Measurements from ENCODE around the gene COPRS. TPM values are rescaled to one million over a fixed set of nuclear protein-coding genes. Genes with fewer than 3 reads are reported as not detected.

The COPRS gene
- total and polyA plus RNA-seq, 4 donors = 56.9 to 122 (median 85.1) TPM

- no peak overlapping the region for H3K27ac ChIP-seq (ENCODE audit: low read depth in 1 of 2, low read length in 2 of 2)
- H3K4me1 ChIP-seq (ENCODE audit: control insufficient read depth in 1 of 2, insufficient read depth in 2 of 2, low read length in 2 of 2) = peaks cover 0 to 2% of the 10 kb centered on the region in 2 donors
- no peak for DNase-seq
- H3K36me3 ChIP-seq (ENCODE audit: control insufficient read depth in 1 of 2, insufficient read depth in 2 of 2, low read length in 1 of 2) = no peaks in the 10 kb centered on the region
- H3K27me3 ChIP-seq (ENCODE audit: control insufficient read depth in 1 of 2, insufficient read depth in 2 of 2, low read length in 1 of 2) = no peaks in the 10 kb centered on the region
- WGBS, 2 donors = 87 to 93% methylated on average over 4 of the region's 4 CpGs
- H3K4me3 ChIP-seq (ENCODE audit: low read length in 2 of 2) = no peak overlapping the region
- intact Hi-C loops (cut with DNase I) = no loop called here
- no peak for ATAC-seq (ENCODE audit: low FRiP score)
- H3K9me3 ChIP-seq (ENCODE audit: control insufficient read depth, low read length) = no peaks in the 10 kb centered on the region
Observed at GRCh38 chr17:31808521-31809050, 50.5 kb downstream of the COPRS start.

GRCh38 chr17:31807846-31808245, 51.2 kb downstream of the COPRS start:
- no peak for ATAC-seq (ENCODE audit: low FRiP score)
- DNase-seq = no peak

GRCh38 chr17:31806921-31807320, 52.1 kb downstream of the COPRS start:
- intact Hi-C loops (cut with DNase I) = no loop called here
- Histone ChIP-seq H3K4me1 (ENCODE audit: control insufficient read depth in 1 of 2, insufficient read depth in 2 of 2, low read length in 2 of 2) (peaks cover 0 to 2% of the 10 kb centered on the region in 2 donors), H3K4me3 (ENCODE audit: low read length in 2 of 2) (no peak overlapping the region), H3K27ac (ENCODE audit: low read depth in 1 of 2, low read length in 2 of 2) (no peak overlapping the region), H3K27me3 (ENCODE audit: control insufficient read depth in 1 of 2, insufficient read depth in 2 of 2, low read length in 1 of 2) (no peaks in the 10 kb centered on the region), H3K9me3 (ENCODE audit: control insufficient read depth, low read length) (no peaks in the 10 kb centered on the region), H3K36me3 (ENCODE audit: control insufficient read depth in 1 of 2, insufficient read depth in 2 of 2, low read length in 1 of 2) (no peaks in the 10 kb centered on the region)
- 89 to 92% methylated on average over 4 of the region's 4 CpGs for WGBS, 2 donors
- DNase-seq (no peak), ATAC-seq (ENCODE audit: low FRiP score) (no peak)

More at GRCh38 chr17:31807846-31808245, 51.2 kb downstream of the COPRS start:
- Histone ChIP-seq H3K36me3 (ENCODE audit: control insufficient read depth in 1 of 2, insufficient read depth in 2 of 2, low read length in 1 of 2) (no peaks in the 10 kb centered on the region), H3K27me3 (ENCODE audit: control insufficient read depth in 1 of 2, insufficient read depth in 2 of 2, low read length in 1 of 2) (no peaks in the 10 kb centered on the region), H3K4me1 (ENCODE audit: control insufficient read depth in 1 of 2, insufficient read depth in 2 of 2, low read length in 2 of 2) (peaks cover 0 to 2% of the 10 kb centered on the region in 2 donors), H3K9me3 (ENCODE audit: control insufficient read depth, low read length) (no peaks in the 10 kb centered on the region), H3K27ac (ENCODE audit: low read depth in 1 of 2, low read length in 2 of 2) (no peak overlapping the region), H3K4me3 (ENCODE audit: low read length in 2 of 2) (no peak overlapping the region)
- intact Hi-C loops (cut with DNase I) = no loop called here

GRCh38 chr17:31803494-31804213, 55.4 kb downstream of the COPRS start:
- DNase-seq = no peak
- Histone ChIP-seq H3K27ac (ENCODE audit: low read depth in 1 of 2, low read length in 2 of 2) (no peak overlapping the region), H3K36me3 (ENCODE audit: control insufficient read depth in 1 of 2, insufficient read depth in 2 of 2, low read length in 1 of 2) (no peaks in the 10 kb centered on the region), H3K4me1 (ENCODE audit: control insufficient read depth in 1 of 2, insufficient read depth in 2 of 2, low read length in 2 of 2) (no peaks in the 10 kb centered on the region), H3K4me3 (ENCODE audit: low read length in 2 of 2) (no peak overlapping the region), H3K9me3 (ENCODE audit: control insufficient read depth, low read length) (no peaks in the 10 kb centered on the region), H3K27me3 (ENCODE audit: control insufficient read depth in 1 of 2, insufficient read depth in 2 of 2, low read length in 1 of 2) (no peaks in the 10 kb centered on the region)
- intact Hi-C loops (cut with DNase I) = no loop called here
- 76% methylated on average over 11 of the region's 11 CpGs for WGBS, 2 donors
- no peak for ATAC-seq (ENCODE audit: low FRiP score)

- WGBS, 2 donors = 95% methylated on average over 2 of the region's 2 CpGs
- no peak for ATAC-seq (ENCODE audit: low FRiP score)
Observed at GRCh38 chr17:31802502-31802901, 56.5 kb downstream of the COPRS start.

More at GRCh38 chr17:31802502-31802901, 56.5 kb downstream of the COPRS start:
- intact Hi-C loops (cut with DNase I) = no loop called here
- no peaks in the 10 kb centered on the region for H3K36me3 ChIP-seq (ENCODE audit: control insufficient read depth in 1 of 2, insufficient read depth in 2 of 2, low read length in 1 of 2)
- DNase-seq = no peak
- no peaks in the 10 kb centered on the region for H3K27me3 ChIP-seq (ENCODE audit: control insufficient read depth in 1 of 2, insufficient read depth in 2 of 2, low read length in 1 of 2)
- H3K27ac ChIP-seq (ENCODE audit: low read depth in 1 of 2, low read length in 2 of 2) = no peak overlapping the region
- H3K4me1 ChIP-seq (ENCODE audit: control insufficient read depth in 1 of 2, insufficient read depth in 2 of 2, low read length in 2 of 2) = no peaks in the 10 kb centered on the region
- H3K9me3 ChIP-seq (ENCODE audit: control insufficient read depth, low read length) = no peaks in the 10 kb centered on the region
- no peak overlapping the region for H3K4me3 ChIP-seq (ENCODE audit: low read length in 2 of 2)

Other genes starting within 250 kb of the COPRS start
- 10 to 100 TPM; 46.0 to 52.2 TPM for gene UTP6, start 42.5 kb upstream of the COPRS start, total RNA-seq
- 10 to 100 TPM; 37.8 to 84.7 TPM for gene UTP6, start 42.5 kb upstream of the COPRS start, polyA plus RNA-seq
- gene SUZ12, start 77.8 kb upstream of the COPRS start, total RNA-seq = 10 to 100 TPM; 18.3 to 20.1 TPM
- 1 to 10 TPM; 8.9 to 9.4 TPM for gene SUZ12, start 77.8 kb upstream of the COPRS start, polyA plus RNA-seq
- gene LRRC37B, start 148.1 kb upstream of the COPRS start, total RNA-seq = 10 to 100 TPM; 15.4 to 30.2 TPM
- gene LRRC37B, start 148.1 kb upstream of the COPRS start, polyA plus RNA-seq = 10 to 100 TPM in 1 of 2 donors, 1 to 10 TPM in 1; 5.6 to 13.6 TPM